ENCODE results near the gene UNC5A.

The UNC5A gene

DNA sequence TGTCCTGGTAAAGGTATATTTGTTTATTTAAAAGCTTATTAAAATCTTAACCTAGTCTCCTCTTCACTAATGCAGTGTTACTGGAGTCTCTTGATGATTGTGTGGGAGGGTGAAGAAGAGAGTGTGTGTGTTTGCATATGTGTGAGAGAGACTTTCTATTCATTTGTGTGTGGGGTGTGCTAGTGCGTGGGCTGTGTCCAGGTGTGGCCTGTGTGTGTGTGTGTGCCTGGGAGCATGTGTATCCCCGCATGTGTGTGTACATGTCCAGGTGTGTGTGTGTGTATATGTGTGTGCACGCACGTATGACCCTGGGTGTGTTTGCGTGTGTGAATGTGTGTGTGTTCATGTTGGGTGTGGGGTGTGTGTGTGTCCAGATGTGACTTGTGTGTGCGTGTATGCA lies 10.3 kb upstream of the UNC5A start:
- DNase-seq (ENCODE audit: low read depth, low spot score), result no peak

DNA sequence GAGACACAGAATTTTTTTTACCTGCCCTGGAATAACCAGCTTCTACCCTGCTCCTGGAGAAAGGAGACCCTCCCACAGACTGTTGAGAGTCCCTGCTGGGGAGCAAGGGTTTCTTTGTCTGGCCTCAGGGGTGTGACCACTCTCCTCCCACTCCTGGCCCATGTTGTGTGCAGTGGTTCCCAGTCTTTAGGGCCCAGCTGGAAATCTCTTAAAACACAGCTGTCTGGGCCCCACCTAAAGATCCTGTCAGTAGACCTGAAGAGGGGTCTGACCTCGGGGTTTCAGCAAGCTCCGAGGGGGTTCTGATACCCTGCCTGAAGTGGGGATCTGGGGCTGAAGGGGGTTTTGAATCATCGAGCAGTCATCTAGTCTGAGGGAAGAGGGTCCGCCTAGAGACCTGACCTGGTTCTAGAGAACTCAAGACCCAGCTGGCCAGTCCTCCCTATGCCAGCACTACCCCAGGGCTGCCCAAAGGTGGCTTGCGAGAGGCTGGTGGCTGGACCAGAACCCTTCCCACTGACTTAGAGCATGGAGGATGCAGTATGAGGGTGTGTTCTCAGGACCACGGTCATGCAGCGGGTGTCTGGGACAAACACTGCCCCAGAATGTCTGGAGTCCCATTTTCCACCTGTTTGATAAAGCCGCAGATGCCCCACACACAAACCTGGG lies 8.1 kb upstream of the UNC5A start:
- no peak for DNase-seq (ENCODE audit: low read depth, low spot score)

DNA sequence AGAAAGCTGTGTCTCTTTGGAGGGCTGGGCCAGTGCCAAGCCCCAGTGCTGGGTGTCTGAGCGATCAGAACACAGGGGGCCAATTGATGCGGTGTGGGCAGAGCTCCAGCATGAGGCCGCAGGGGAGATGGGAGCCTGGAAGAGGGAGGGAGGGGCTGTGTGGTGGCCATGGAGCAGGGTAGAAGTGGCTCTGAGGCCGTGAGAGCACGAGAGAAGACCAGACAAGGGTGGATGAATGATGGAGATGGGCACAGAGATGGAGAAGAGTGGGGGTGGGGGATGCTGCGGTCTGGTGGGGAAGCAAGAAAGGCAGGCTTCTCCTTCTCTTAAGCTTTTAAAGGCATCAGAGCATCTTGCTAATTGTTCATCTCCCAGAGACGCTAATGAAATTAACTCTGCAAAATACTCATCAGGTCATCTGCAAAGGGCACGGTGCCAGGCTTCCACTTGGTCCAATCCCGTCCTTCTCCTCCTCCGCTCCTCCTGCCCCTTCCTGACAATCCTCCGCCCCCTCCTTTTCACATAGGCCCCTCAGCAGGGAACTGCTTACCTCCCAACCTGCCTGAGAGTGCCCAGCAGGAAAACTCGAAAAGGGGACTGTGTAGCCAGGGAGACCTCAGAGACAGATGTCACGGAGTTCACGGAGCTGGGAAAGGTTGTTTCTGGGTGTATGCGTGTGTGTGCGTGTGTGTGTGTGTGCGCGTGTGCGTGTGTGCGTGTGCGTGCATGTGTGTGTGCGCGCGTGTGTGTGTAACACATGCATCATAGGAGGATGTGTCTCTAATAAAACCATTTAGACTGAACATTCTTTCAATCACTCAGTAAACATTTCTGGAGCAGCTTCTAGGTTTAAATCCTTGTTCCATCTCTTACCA lies 7.1 kb upstream of the UNC5A start:
- DNase-seq (ENCODE audit: low read depth, low spot score), result no peak

DNA sequence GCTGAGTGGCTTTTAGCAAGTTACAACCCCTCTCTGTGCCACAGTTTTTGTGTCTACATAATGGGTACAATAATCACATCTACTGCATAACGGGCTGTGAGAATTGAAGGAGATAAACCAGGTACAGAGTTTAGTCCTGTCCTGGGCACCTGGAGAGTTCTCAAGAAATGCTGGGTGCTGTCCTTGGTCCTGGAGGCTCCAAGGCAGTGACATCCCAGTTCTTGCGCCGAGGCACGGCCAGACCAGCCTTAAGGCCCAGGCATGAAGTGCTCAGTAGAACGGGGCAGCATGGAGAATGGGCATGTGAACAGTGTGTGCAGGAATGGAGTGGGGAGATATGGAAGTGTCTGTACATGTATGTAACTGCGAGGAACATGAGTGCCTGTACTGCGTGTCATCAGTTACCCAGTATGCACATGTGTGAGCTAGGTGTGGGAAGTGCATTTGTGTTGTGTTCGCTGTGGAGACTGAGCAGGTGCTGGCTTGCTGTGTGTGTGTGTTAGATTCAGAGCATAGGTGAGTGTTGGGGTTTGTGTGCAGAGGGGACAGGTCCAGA lies 6.3 kb upstream of the UNC5A start:
- DNase-seq (ENCODE audit: low read depth, low spot score), result no peak

DNA sequence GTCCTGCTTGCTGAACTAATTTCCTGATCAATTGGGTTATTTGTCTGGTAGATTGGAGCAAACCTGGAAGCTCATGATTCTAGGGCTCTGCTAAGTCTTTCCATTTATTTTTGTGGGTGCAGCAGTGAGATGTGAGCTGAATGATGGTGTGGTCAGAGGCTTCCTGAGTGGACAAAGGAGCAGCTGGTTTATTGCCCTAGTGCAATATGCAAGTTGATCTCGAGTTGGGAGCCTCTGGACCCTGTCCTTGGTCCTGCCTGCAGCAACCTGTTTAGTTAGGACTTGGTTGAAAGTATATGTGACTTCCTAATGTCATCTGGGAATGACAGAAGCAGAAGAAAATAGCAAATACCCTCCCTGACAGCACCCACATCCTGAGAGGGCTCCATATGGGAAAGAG lies 4.2 kb upstream of the UNC5A start:
- no peak for DNase-seq (ENCODE audit: low read depth, low spot score)

DNA sequence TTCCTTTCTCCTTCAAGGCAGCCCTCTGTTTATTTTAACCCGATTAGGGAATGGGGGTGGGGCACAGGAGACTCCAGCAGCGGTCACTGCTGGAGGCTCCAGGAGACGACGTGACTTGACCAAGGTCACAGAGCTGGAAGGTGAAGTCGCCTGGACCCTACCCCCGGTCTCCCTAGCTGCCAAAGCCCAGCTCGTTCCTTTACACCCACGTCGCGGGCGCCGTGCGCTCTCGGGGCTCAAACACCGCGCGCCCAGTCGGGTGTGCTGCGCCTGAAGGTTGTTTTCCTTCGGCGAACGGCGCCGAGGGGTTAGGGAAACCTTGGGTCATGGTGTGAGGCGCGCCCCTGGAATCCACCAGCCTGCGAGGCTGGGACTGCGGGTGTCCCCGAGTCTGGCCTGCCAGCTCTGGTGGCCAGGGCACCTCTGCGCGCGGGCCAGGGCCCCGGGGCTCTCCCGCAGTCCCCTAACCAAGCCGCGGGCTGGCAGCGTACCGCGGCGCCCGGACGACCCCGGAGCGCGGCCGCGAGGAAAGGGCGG lies 747 bp upstream of the UNC5A start:
- DNase-seq (ENCODE audit: low read depth, low spot score), result no peak

DNA sequence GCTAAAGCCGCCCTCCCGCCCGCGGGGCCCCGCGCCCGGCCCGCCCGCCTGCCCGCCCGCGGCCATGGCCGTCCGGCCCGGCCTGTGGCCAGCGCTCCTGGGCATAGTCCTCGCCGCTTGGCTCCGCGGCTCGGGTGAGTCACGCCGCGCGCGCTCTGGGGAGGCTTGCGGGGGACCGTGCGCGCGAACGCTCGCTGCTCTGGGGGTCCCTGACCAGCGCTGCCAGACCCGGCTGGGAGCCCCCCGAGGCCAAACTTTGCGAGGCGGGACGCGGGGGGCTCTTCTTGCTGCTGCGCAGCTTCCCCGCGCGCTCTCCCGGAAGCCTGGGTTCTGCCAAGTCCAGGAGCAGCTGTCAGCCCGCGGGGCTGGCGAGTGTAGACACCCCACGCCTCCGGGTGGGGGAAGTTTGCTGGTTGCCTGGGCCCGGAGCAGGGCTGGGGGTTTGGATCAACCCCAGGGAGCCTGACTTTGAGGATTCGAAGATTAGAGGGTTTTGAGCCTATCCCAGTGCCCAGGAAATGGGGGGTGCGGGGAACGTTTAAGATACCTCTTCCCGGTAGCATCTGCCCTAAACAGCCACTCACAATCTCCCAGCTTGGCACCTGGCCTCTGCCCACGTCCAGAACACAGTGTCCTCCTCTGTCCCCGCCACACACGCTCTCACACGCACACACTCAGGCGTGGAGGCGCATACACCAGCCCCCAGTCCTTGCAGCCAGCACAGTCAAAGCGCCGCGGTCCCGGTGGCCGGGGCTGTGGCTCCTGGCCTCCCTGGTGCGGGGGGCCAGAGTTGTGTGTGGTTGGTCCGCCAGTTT lies 535 bp downstream of the UNC5A start:
- DNase-seq (ENCODE audit: low read depth, low spot score), result no peak

DNA sequence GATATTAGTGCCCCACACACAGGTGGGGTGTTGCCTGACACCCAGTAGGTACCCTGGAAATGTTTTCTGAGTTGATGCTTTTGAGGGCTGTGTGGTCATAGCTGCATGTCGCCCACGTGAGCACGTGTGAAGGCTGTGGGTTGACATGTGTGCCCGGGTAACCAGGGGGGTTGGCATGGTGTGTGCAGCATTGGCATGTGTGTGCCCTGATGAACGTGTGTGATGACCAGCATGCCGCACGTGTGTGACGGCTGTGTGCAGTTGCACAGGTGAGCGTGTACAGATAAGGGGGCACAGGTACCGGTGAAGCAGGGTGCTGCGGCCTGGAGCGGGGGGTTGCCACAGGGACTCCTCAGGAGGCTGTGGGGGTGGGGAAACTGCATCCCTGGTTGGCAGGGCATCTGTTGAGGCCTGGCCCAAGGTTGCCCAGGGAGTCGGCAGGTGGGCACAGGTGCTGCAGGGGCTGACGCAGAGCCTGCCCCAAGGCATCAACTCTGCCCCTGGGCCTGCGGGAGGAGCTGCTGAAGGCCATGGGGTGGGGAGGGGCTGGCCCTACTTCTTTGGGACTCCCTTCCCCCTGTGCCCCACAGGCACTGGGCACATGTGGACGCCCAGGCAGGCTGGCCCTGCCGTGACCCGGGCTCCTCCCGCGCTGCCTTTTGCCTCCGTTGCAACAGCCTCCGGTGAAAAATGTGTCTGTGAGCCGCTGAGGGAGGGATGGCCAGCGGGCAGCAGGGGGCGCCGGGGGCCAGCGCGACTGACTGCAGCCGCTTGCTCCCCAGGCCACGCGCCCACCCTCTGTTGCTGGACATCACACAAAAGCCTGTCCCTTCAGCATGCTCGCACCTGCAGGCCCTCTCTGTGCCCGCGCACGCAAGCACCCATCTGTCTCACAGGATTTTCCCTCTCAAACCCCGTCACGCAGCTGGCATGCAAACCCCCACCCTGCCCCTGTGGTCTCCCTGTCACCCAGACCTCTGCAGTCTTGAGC lies 2.2 kb downstream of the UNC5A start:
- DNase-seq (ENCODE audit: low read depth, low spot score), result no peak

DNA sequence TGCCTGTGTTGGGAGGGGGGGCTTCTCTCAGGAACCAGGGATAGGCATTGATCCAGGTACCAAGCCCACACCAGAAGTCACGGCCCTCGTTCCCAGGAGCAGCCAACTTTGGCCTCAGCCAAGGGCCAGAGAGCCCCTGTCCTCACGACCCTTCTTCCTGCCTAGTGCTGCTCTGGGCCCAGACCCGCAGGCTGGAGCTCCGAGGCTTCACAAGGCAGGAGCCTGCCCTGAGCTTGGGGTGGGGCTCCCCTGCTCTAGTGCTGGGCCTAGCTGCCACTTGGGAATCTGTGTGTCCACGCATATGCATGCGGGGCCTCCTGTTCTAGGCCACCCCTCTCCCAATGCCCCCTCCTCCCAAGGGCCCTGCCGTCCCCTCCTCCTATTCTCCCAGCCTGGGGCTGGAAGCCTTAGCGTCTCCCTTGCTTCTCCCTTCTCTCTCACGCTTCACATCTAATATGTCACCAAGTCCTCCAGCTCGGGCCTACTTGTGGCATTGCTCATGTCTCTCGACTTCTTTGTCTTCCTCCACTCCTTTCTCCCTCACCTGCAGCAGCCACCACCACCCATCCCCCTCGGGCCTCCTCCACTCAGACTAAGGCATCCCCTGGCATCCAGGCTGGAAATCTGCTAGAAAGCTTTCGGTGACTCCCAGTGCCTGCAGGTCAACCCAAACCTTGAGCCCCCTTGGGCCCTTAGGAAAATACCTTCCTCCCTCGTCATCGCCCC lies 3.4 kb downstream of the UNC5A start:
- DNase-seq (ENCODE audit: low read depth, low spot score), result no peak

DNA sequence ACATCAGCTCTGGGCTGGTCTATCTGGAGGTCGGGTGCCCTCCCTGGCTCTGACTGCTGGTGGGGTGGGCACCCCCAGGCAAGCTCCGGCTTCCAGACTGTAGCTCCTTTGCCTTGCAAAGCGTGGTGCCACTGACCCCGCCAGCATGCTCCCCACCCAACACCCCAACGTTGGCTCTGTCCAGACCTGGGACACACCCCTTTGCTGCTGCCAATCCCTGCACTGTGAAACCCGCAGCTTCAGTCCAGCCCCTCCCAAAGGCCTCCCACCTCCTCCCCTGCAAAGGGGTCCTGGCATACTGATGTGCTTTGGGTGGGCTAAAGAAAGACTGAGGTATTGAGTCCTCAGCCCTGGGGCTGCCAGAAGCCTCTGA lies 3.9 kb downstream of the UNC5A start:
- DNase-seq (ENCODE audit: low read depth, low spot score), result no peak

DNA sequence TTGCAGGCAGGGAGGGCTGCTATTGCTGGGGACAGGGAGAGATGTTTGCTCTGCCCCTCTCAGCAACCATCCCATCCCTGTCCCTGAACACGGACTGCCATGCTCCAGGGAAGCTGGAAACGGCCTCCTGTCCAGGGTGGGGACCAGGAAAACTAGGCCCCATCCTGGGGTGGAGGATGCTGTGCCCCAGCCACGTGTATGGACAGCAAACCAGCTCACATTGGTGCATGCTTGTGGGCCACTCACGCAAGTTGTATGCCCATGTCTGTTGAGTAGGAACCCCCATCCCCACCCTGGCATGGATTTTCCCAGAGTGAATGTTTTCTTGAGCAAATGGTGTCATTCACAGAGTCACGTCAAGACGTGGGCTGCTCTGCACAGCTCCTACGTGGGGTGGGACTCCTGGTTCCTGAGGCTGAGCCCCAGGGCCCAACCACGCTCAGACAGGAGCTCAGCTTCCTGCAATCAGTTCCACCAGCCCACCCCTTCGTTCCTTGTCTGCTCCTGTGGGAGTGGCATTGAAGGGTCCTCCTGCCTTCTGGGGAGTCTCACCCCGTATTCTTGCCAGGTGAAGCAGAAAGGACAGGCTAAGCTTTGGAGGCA lies 4.6 kb downstream of the UNC5A start:
- no peak for DNase-seq (ENCODE audit: low read depth, low spot score)

DNA sequence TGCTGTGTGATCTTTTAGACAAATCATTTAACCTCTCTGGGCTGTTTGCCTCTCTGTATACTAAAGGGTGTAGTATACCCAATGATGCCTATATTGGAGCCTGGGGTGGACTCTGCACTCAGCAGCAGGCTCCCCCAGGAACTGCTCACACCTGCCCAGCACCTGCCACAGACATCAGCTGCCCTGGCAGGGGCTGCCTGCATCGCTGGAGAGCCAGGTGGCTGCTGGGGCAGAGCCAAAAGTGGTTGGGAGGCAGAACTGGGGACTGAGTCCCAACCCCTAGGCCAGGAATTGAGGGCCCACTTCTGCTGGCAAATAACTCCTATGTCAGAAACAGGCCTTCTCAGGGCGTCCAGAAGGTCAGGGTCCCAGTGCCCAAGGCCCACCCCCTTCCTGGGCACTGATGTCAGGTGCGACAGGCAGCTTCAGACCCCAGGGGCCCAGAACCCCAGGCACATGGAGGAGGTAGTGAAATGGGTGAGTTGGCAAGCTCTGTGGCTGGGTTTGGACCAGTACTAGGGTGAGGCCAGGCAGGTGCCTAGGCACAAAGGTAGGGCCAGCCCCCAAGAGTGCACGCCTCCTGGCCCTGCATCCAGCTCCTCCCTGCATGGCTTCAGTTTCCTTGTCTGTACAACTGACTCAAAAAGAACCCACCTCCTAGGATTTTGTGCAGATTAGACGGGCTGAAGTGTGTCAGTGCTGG lies 5.8 kb downstream of the UNC5A start:
- no peak for DNase-seq (ENCODE audit: low read depth, low spot score)

DNA sequence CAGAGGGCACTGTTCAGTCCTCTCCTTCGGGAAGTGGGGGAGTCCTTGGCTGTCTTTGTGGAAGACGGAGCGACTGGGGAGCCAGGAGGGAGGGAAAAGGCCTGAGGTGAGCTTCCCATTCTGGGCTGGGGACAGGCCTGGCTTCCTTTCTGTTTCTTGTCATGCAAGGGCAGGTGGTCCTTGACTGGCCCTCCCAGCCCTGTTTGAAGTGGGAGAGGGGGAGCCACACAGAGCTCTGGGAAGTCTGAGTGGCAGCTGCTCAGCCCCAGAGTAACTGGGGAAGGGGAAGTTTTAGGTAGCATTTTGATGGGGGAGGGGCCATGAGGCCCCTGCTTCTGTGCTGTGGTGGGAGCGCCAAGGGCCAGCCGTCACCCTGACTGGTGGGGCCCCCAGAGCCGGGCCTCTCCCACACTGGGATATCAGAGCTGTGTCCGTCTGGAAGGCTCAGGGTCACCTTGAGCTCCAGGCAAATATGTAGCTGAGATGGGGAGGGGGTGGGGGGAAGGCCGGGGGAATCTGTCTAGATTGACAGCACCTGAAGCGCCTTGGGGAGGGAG lies 6.5 kb downstream of the UNC5A start:
- DNase-seq (ENCODE audit: low read depth, low spot score), result no peak

DNA sequence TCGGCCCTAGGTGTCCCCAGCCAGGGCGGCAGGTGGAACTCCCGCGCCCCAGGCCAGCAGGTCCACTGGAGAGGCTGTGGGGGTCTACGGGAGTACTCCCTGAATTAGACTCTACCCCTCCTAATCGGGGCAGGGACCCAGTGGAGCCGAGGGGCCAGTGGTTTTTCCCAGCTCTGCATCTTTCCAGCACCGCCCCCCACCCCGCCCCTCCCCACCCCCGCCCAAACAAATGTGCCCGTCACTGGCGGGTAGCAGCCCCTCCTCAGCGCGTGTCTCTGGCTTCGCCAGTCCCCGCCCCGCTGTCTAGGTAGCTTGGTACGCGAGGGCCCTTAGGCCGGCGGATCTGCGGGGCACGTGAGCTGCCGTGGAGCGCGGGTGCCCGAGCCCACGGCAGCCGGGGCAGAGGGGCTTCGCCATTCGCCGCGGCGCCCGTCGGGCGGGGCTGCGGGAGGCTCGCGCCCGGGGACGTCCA lies 7.0 kb downstream of the UNC5A start:
- no peak for DNase-seq (ENCODE audit: low read depth, low spot score)

DNA sequence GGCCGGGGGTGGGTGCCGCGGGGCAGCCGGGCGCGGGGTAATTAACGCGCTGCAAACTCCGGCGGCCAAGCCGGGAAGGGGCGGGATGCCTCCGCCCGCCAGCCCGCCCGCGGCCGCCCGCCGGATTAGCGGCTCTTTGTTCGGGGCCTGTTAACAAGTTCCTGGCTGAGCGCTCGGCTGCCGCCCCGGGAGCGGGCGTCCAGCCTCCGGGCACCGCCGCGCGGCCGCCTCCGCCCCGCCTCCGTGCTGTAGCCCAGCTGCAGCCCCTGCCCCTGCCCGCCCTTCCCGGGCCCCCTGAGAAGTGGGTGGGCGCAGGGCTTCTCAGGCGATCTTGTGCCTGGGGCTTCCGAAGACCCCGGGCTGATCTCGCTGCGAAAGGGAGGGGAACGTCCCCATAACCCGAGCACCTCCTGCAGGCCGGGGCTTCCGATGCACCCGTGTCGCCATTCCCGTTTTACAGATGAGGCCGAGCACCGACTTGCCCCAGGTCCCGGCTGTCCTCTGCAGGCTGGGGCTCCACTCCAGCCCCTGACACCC lies 7.5 kb downstream of the UNC5A start:
- DNase-seq (ENCODE audit: low read depth, low spot score), result no peak

DNA sequence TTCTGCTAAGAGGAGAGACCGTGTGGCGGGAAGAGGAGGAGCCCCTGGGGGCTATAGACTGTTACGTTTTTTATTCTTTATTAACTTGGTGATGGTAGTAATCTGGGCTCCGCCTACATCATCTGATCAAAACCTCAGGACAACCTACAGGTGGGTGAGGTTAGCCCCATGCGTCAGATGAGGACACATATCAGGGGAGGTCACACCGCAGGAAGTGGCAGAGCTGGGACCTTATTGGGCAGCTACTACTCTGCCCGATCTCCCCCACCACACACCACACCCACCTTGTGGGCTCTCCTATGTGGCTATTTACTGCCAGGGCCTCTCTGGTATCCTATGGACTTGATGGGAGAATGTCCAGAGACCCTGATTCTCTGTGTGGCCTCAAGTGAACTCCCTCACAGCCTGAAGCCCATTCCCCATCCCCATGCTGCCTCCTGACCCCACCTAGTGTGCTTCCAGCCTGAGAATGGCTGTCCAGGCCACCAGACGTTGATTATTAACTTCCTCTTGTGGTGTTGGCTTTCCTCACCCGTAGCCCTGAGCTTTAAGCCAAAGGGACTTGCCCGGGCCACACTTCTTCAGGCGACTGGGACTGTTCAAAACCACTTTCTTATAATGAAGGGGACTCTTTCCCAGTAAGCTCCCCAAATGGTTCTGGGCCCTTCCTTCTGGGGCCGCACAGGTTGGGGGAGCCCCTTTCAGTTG lies 8.2 kb downstream of the UNC5A start:
- no peak for DNase-seq (ENCODE audit: low read depth, low spot score)

DNA sequence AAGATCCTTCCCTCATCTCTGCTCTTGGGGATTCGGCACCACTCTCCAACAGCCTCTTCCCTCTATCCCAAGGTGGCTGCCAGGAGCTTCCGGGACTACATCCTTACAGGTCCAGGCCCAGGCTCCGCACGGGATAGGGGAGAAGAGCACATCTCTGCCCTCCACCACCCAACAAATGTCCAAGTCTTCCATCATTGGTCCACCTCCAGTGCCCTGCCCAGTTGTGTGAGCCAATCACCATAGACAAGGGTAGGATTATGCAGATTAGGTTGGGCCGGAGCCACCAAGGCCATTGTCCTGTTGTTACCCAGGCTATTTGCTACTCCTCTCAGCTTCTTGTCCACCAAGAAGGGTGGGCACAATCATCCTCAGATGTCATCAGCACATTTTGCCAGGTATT lies 9.1 kb downstream of the UNC5A start:
- no peak for DNase-seq (ENCODE audit: low read depth, low spot score)

DNA sequence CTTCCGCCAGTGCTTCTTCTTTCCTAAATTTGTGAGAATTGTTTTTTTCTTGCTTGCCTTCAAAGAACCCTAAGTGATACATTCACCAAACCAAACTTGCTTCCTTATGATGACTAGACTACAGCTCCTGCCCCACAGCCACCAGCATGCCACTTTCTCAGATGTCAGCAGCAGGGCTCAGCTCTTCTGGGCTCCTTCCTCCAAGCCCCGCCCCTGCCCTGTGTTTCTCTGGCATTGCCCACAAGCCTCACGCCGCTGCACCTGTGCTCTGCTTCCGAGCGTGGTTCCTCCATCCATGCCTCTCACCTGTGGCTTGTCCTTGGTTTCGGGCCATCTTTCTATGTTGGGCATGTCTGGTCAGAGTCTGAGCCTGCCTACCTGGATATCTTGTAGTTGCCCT lies 10.6 kb downstream of the UNC5A start:
- DNase-seq (ENCODE audit: low read depth, low spot score), result no peak

All from activated CD4-positive, CD25-positive, alpha-beta regulatory T cell treated with anti-CD3 and anti-CD28 coated beads, Interleukin-2, amount 50 U/mL, for 16 hours (primary cell).